H1 (cell line): Measurements from ENCODE around the gene DAO. TPM values are rescaled to one million over a fixed set of nuclear protein-coding genes. Genes with fewer than 3 reads are reported as not detected.

Experiments
- CTCF ChIA-PET: fragments of 300-600 bp; sonication (Branson Sonifier 250); formaldehyde crosslinking; loops from one replicate; lab custom pipeline; 2021; ENCODE audit not compliant: partially characterized antibody; lab: Charles Lee
- POLR2A ChIA-PET: fragments of 300-600 bp; sonication (Branson Sonifier 250); formaldehyde crosslinking; loops from one replicate; lab custom pipeline; 2021; ENCODE audit warnings: inconsistent platforms; ENCODE audit not compliant: partially characterized antibody; lab: Charles Lee
- DNase-seq, 2 experiments: peaks; one replicate each; pipeline versions ENCODE4 v3.0.0 to v3.0.0-alpha.2; 2010 to 2022; ENCODE audit warnings: low spot score in 2 of 2, low read depth in 1 of 2, mixed read lengths in 1 of 2
- FAIRE-seq: peaks from 2 replicates; lab custom pipeline; 2011; peaks lifted over from hg19 to GRCh38; lab: Jason Lieb, UNC
- H2AFZ ChIP-seq: 2 replicates; pipeline ENCODE4 v1.8.1; 2012; ENCODE audit warnings: low read length, inconsistent platforms
- H2AK5ac ChIP-seq: 2 replicates; pipeline ENCODE4 v1.6.1; 2013; ENCODE audit warnings: low read depth, low read length
- H2BK120ac ChIP-seq: replicated peaks from 2 replicates; pipeline ENCODE3; 2013; ENCODE audit warnings: low read depth, low read length, inconsistent platforms
- H2BK12ac ChIP-seq: 2 replicates; pipeline ENCODE4 v1.6.1; 2013; ENCODE audit warnings: low read depth, low read length
- H2BK15ac ChIP-seq: 2 replicates; pipeline ENCODE4 v1.6.1; 2013; ENCODE audit warnings: low read length
- H2BK20ac ChIP-seq: 2 replicates; pipeline ENCODE4 v1.6.1; 2013; ENCODE audit warnings: low read length
- H2BK5ac ChIP-seq: 2 replicates; pipeline ENCODE4 v1.6.1; 2013; ENCODE audit warnings: low read depth, low read length
- H3K14ac ChIP-seq: 2 replicates; pipeline ENCODE4 v1.6.1; 2013; ENCODE audit warnings: inconsistent platforms; ENCODE audit not compliant: insufficient read length
- H3K18ac ChIP-seq: 2 replicates; pipeline ENCODE4 v1.6.1; 2013; ENCODE audit warnings: low read length; ENCODE audit errors: extremely low read depth
- H3K23ac ChIP-seq: 2 replicates; pipeline ENCODE4 v1.6.1; 2013; ENCODE audit warnings: inconsistent platforms; ENCODE audit not compliant: insufficient read length
- H3K23me2 ChIP-seq: 2 replicates; pipeline ENCODE4 v1.6.1; 2013; ENCODE audit warnings: low read depth, low read length
- H3K27ac ChIP-seq: 2 replicates; pipeline ENCODE4 v1.6.1; 2011; ENCODE audit warnings: low read depth, low read length, inconsistent platforms
- H3K27me3 ChIP-seq, 4 experiments: replicated peaks in 1 of 4; 1 replicate in 1 of 4; 2 replicates in 3 of 4; pipeline versions ENCODE4 v1.6.1 to v1.8.1; 2011 to 2013; ENCODE audit warnings: low read length in 3 of 4, mild to moderate bottlenecking in 3 of 4, inconsistent platforms in 2 of 4, mixed read lengths in 2 of 4, moderate library complexity in 1 of 4; ENCODE audit not compliant: control insufficient read depth in 3 of 4, insufficient read depth in 3 of 4; ENCODE audit errors: extremely low read depth in 1 of 4
- H3K36me3 ChIP-seq, 4 experiments: 2 replicates each; pipeline versions ENCODE4 v1.6.1 to v1.8.1; 2011 to 2013; ENCODE audit warnings: mild to moderate bottlenecking in 4 of 4, low read length in 3 of 4, moderate library complexity in 2 of 4, control low read depth in 1 of 4, inconsistent platforms in 1 of 4; ENCODE audit not compliant: insufficient read depth in 4 of 4, control insufficient read depth in 2 of 4
- H3K4ac ChIP-seq: replicated peaks from 2 replicates; pipeline ENCODE3; 2013; ENCODE audit warnings: low read length, low read depth, mixed read lengths, inconsistent platforms; ENCODE audit not compliant: insufficient read length
- H3K4me1 ChIP-seq, 4 experiments: replicated peaks in 1 of 4; 1 replicate in 1 of 4; 2 replicates in 3 of 4; pipeline versions ENCODE4 v1.6.1 to v1.8.1; 2011 to 2013; ENCODE audit warnings: low read length in 3 of 4, inconsistent platforms in 2 of 4, mixed read lengths in 1 of 4; ENCODE audit not compliant: insufficient read depth in 4 of 4, control insufficient read depth in 3 of 4
- H3K4me2 ChIP-seq, 2 experiments: 2 replicates each; pipeline versions ENCODE4 v1.6.1 to v1.8.1; 2011 to 2013; ENCODE audit warnings: low read depth in 2 of 2, low read length in 2 of 2, control low read depth in 1 of 2, inconsistent platforms in 1 of 2, mild to moderate bottlenecking in 1 of 2; ENCODE audit not compliant: insufficient read depth in 1 of 2
- H3K4me3 ChIP-seq, 4 experiments: fragments of 200-600, 300-600 bp in 1 of 4; sonication (generic), shearing (Covaris generic), sonication (Bioruptor Twin) in 1 of 4; 2 replicates each; pipeline versions ENCODE4 v1.5.1 to v1.8.1; 2011 to 2016; ENCODE audit warnings: low read length in 4 of 4, low read depth in 3 of 4, control low read depth in 2 of 4, inconsistent platforms in 2 of 4, mild to moderate bottlenecking in 2 of 4, mixed read lengths in 1 of 4, moderate library complexity in 1 of 4; ENCODE audit not compliant: insufficient read depth in 2 of 4; ENCODE audit errors: extremely low read depth in 1 of 4
- H3K56ac ChIP-seq: replicated peaks from 2 replicates; pipeline ENCODE3; 2013; ENCODE audit warnings: low read depth, mild to moderate bottlenecking, mixed read lengths, low read length, inconsistent platforms; ENCODE audit not compliant: insufficient read length
- H3K79me1 ChIP-seq: 2 replicates; pipeline ENCODE4 v1.6.1; 2013; ENCODE audit warnings: low read depth, low read length, control low read depth
- H3K79me2 ChIP-seq, 2 experiments: 2 replicates each; pipeline versions ENCODE4 v1.6.1 to v1.8.1; 2012 to 2013; ENCODE audit warnings: low read length in 2 of 2, mild to moderate bottlenecking in 2 of 2, inconsistent platforms in 1 of 2; ENCODE audit not compliant: insufficient read depth in 2 of 2, control insufficient read depth in 1 of 2
- H3K9ac ChIP-seq, 4 experiments: replicated peaks in 1 of 4; 1 replicate in 1 of 4; 2 replicates in 3 of 4; pipeline versions ENCODE4 v1.6.1 to v1.8.1; 2011 to 2013; ENCODE audit warnings: low read depth in 3 of 4, low read length in 3 of 4, control low read depth in 2 of 4, mild to moderate bottlenecking in 2 of 4, moderate library complexity in 2 of 4, inconsistent platforms in 1 of 4; ENCODE audit errors: extremely low read depth in 1 of 4
- H3K9me3 ChIP-seq, 2 experiments: 2 replicates each; pipeline versions ENCODE4 v1.6.1 to v1.8.1; 2012 to 2013; ENCODE audit warnings: mild to moderate bottlenecking in 2 of 2, moderate library complexity in 2 of 2, control low read depth in 1 of 2, inconsistent platforms in 1 of 2, low read depth in 1 of 2, low read length in 1 of 2, mixed read lengths in 1 of 2; ENCODE audit not compliant: insufficient read depth in 2 of 2
- H4K20me1 ChIP-seq, 2 experiments: replicated peaks in 1 of 2; 2 replicates each; pipeline versions ENCODE3 to v1.8.1; 2011 to 2013; ENCODE audit warnings: inconsistent platforms in 2 of 2, low read length in 2 of 2, mild to moderate bottlenecking in 1 of 2; ENCODE audit not compliant: insufficient read depth in 2 of 2, control insufficient read depth in 1 of 2
- H4K5ac ChIP-seq: 2 replicates; pipeline ENCODE4 v1.6.1; 2013; ENCODE audit warnings: low read length, low read depth, mixed read lengths, inconsistent platforms; ENCODE audit not compliant: insufficient read length
- H4K8ac ChIP-seq: 2 replicates; pipeline ENCODE4 v1.8.0; 2013; ENCODE audit warnings: mild to moderate bottlenecking, moderate library complexity, low read length, inconsistent platforms; ENCODE audit not compliant: insufficient read depth; ENCODE audit errors: extremely low read depth
- H4K91ac ChIP-seq: replicated peaks from 2 replicates; pipeline ENCODE3; 2013; ENCODE audit warnings: low read length, mixed read lengths, inconsistent platforms; ENCODE audit not compliant: insufficient read length
- ATF2 ChIP-seq: IDR thresholded peaks from 2 replicates; pipeline ENCODE4 v1.6.1; 2012; ENCODE audit warnings: low read length, inconsistent platforms
- CEBPB ChIP-seq: IDR thresholded peaks from 2 replicates; pipeline ENCODE4 v1.6.1; 2012; ENCODE audit warnings: low read depth, low read length
- EP300 ChIP-seq, 2 experiments: IDR thresholded peaks; 1 replicate in 1 of 2; 2 replicates in 1 of 2; pipeline ENCODE4 v1.6.1; 2011 to 2012; ENCODE audit warnings: low read depth in 2 of 2, low read length in 2 of 2, mild to moderate bottlenecking in 2 of 2, borderline replicate concordance in 1 of 2, inconsistent platforms in 1 of 2, moderate library complexity in 1 of 2
- GTF2F1 ChIP-seq: IDR thresholded peaks from 2 replicates; pipeline ENCODE4 v1.6.1; 2012; ENCODE audit warnings: low read depth, low read length, improper control_type of control experiment, borderline replicate concordance
- POU5F1 ChIP-seq: IDR thresholded peaks from 2 replicates; pipeline ENCODE4 v1.6.1; 2011; ENCODE audit warnings: low read depth, mild to moderate bottlenecking, low read length, moderate library complexity
- SP1 ChIP-seq: IDR thresholded peaks from 2 replicates; pipeline ENCODE4 v1.6.1; 2011; ENCODE audit warnings: low read depth, low read length
- TAF7 ChIP-seq: optimal IDR thresholded peaks from 2 replicates; pipeline ENCODE3; 2011; ENCODE audit warnings: low read depth, mild to moderate bottlenecking, inconsistent platforms, low read length, moderate library complexity, borderline replicate concordance
- WGBS, 2 experiments: shearing (Covaris generic) in 1 of 2; methylation state at CpG; one replicate each; pipeline versions ENCODE4 v1.1.6 to v1.1.7; 2013 to 2015; ENCODE audit warnings: low lambda C conversion rate in 2 of 2, mixed read lengths in 2 of 2, inconsistent platforms in 1 of 2, low coverage in 1 of 2, missing lambda C conversion rate in 1 of 2; ENCODE audit not compliant: insufficient replicate concordance in 2 of 2, insufficient coverage in 1 of 2, insufficient read length in 1 of 2; ENCODE audit errors: extremely low coverage in 1 of 2, missing lambda C conversion rate in 1 of 2; 5-methylcytosine and 5-hydroxymethylcytosine counted together
- polyA plus RNA-seq, 7 experiments: library from polyadenylated mRNA; depleted of rRNA in 3 of 7; stranded (reverse) in 5 of 7; unstranded in 2 of 7; fragments of >200 nt in 5 of 7; fragments of 200-250 nt in 2 of 7; gene quantifications; 1 replicate in 5 of 7; 2 replicates in 1 of 7; 4 replicates in 1 of 7; pipeline versions ENCODE4 v1.2.1 to v1.2.3, GENCODE V29; 2011 to 2013; ENCODE audit warnings: missing spikeins in 2 of 7, mixed read lengths in 2 of 7
- total RNA-seq: library from RNA; stranded (reverse); fragmentation: NEBNext Ultra II Directional; extraction: Animal tissue kit (Norgen Biotek cat#: 25700); gene quantifications from 2 replicates; pipeline ENCODE4 v1.2.1, GENCODE V29; 2021

DAO gene
- total and polyA plus RNA-seq, 2 of the 8 experiments (the other 6 are each of a cell fraction or from before 2014, with no cell fraction given): not detected

GRCh38 chr12:108858311-108859074 is 21.4 kb upstream of the DAO start:
- Histone ChIP-seq H3K4me2 (peak overlapping the region; percentile 66 to 94), H3K79me2 (peaks cover 0 to 29% of the 10 kb centered on the region in 2 experiments; a peak in 2 of 4 replicates), H4K8ac (no peak overlapping the region), H2BK20ac (0 out of 2 replicates have a peak overlapping the region, but pooled peaks have one; percentile 21), H3K4me3 (peak overlapping the region; percentile 16 to 67 (median 42); a peak in 6 of 8 replicates), H4K20me1 (peaks cover 2 to 6% of the 10 kb centered on the region in 2 experiments), H3K18ac (peak overlapping the region; percentile 60), H3K23me2 (peaks cover 14% of the 10 kb centered on the region), H3K36me3 (0 out of 8 replicates have a peak, but pooled peaks cover 0 to 3% (median 0%) of the 10 kb centered on the region in 4 experiments), H3K27ac (no peak overlapping the region), H3K27me3 (peaks cover 0 to 2% (median 0%) of the 10 kb centered on the region in 4 experiments; a peak in 3 of 7 replicates), H4K91ac (peak overlapping the region; percentile 4), H4K5ac (no peak overlapping the region), H3K9ac (peak overlapping the region in 3 of 4 experiments; percentile 2 to 33 (median 9); a peak in 2 of 7 replicates), H2BK120ac (no peak overlapping the region), H2AFZ (0 out of 2 replicates have a peak overlapping the region, but pooled peaks have one; percentile 12), H3K4ac (no peak overlapping the region), H3K14ac (no peak overlapping the region), H3K79me1 (peaks cover 10% of the 10 kb centered on the region), H3K56ac (peak overlapping the region; percentile 10), H3K9me3 (0 out of 4 replicates have a peak, but pooled peaks cover 0 to 4% of the 10 kb centered on the region in 2 experiments), H2BK15ac (0 out of 2 replicates have a peak overlapping the region, but pooled peaks have one; percentile 88), H2AK5ac (peak overlapping the region; percentile 13; the same call in 1 of the 2 replicates), H3K23ac (no peak overlapping the region), H3K4me1 (peaks cover 4 to 29% (median 18%) of the 10 kb centered on the region in 4 experiments), H2BK12ac (peak overlapping the region; percentile 94; the same call in 1 of the 2 replicates), H2BK5ac (peak overlapping the region; percentile 78; the same call in 1 of the 2 replicates)
- 23% methylated on average over 16 of the region's 18 CpGs; no CpG with 5 or more reads in 1 of the 2 experiments for WGBS, 2 experiments
- FAIRE-seq (no peak), DNase-seq (no peak)
- POLR2A ChIA-PET: interaction anchor here (0.8 to 3.6 kb wide), 11 partner anchors 9 to 224 kb away, joined by 3 to 10 read pairs (median 4); no protein-coding TSS in a partner anchor
- CTCF ChIA-PET: interaction anchor here (1.0 to 2.6 kb wide), 7 partner anchors 12 to 211 kb away, joined by 3 to 9 read pairs (median 4); no protein-coding TSS in a partner anchor
- no peak for TF ChIP-seq ATF2
- no peak for TF ChIP-seq SP1
- TF ChIP-seq EP300 (IDR thresholded peaks at IDR 0.05; ENCODE audit: borderline replicate concordance in 1 of 2, low read depth in 2 of 2, low read length in 2 of 2): no peak
- TF ChIP-seq GTF2F1: no peak
- TF ChIP-seq POU5F1: no peak
- no peak for TF ChIP-seq TAF7
- TF ChIP-seq CEBPB: peak; percentile 17; the same call in 1 of the 2 replicates
